ENCODE results near the gene OR52M1.
"Not testable (repeated sequence)": the region's sequence is repeated elsewhere in the genome, so short reads cannot be mapped to it uniquely, and the experiment has no call there.

Gene OR52M1, protein sequence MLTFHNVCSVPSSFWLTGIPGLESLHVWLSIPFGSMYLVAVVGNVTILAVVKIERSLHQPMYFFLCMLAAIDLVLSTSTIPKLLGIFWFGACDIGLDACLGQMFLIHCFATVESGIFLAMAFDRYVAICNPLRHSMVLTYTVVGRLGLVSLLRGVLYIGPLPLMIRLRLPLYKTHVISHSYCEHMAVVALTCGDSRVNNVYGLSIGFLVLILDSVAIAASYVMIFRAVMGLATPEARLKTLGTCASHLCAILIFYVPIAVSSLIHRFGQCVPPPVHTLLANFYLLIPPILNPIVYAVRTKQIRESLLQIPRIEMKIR

DNA sequence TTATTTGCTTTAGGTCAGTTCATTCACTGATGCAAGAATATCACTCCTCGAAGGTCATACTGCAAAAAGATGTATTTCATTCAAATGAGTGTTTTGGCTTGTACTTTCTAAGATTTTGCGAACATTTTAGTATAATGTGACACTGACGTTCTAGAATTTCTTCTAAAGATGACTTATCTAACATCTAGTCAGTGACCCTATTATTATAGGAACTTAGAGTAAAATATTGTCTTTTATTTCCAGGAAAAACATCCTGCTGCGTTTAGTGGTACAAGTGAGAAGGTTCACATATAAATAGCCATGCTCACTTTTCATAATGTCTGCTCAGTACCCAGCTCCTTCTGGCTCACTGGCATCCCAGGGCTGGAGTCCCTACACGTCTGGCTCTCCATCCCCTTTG lies at the start of gene OR52M1:
Gene OR52M1 (plus strand): TSS at position 301 of the 400 bp plus-strand sequence. CDS start 0 bp downstream, at position 301.
- H3K36me3 Mint-ChIP-seq, result no peaks in the 10 kb centered on the region
- H3K4me3 Mint-ChIP-seq, result no peak within 1 kb of the TSS
- H3K27ac Mint-ChIP-seq, result no peak within 1 kb of the TSS
- H3K27me3 Mint-ChIP-seq, result no peaks in the 10 kb centered on the region
- no peak for DNase-seq
- CTCF ChIA-PET, result interaction anchor here (10.4 kb wide), 1 partner anchor 360 kb away, joined by 124 read pairs; no protein-coding TSS in a partner anchor
- no peaks in the 10 kb centered on the region for H3K4me1 Mint-ChIP-seq
- no peaks in the 10 kb centered on the region for H3K9me3 Mint-ChIP-seq

DNA sequence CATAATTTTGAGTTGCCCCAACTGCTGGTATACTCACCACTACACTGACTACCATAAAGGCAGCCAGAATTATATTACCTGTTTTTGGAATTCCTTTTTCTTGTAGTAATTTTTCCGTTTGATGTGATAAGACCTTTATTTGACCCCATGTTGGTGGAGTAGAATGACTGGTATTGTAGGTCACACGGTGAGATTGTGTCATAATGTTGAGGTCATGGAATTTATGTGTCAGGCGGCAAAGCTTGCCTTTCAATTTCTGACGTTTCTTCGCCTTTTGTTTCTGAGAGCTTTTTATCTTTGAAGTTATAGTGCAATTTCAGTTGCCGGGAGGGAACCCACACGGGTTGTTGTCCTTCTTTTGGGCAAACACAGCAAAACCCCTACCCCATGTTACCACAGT lies 49.5 kb upstream of the OR52M1 start:
- Mint-ChIP-seq H3K27me3 (peaks cover 3% of the 10 kb centered on the region), H3K4me3 (no peak overlapping the region), H3K9me3 (no peaks in the 10 kb centered on the region), H3K4me1 (peaks cover 4% of the 10 kb centered on the region), H3K27ac (no peak overlapping the region), H3K36me3 (no peaks in the 10 kb centered on the region)
- no peak for DNase-seq
- CTCF ChIA-PET, result interaction anchor here (1.6 to 7.1 kb wide), 2 partner anchors 46 to 310 kb away, joined by 3 to 107 read pairs; no protein-coding TSS in a partner anchor

DNA sequence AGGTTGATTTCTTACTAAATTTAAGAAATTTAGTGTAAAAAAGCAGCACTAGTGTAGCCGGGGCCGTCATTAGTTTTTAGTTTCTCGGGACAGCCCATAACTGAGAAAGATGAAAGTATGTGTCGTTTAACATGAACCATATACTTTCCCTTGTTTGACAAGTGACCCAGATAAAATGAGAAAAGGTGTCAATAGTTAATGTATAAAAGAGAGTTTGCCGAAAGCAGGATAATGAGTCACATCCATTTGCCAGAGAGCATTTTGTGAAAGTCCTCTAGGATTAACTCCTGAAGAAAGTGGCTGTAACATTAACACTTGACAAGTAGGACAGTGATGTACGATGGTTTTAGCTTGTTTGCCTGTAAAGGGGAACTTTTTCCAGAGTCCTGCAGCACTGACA lies 49.0 kb upstream of the OR52M1 start:
- Mint-ChIP-seq H3K4me3 (no peak overlapping the region), H3K27me3 (peaks cover 3% of the 10 kb centered on the region), H3K27ac (no peak overlapping the region), H3K4me1 (peaks cover 4% of the 10 kb centered on the region), H3K9me3 (no peaks in the 10 kb centered on the region), H3K36me3 (no peaks in the 10 kb centered on the region)
- CTCF ChIA-PET, result interaction anchor here (7.1 kb wide), 1 partner anchor 311 kb away, joined by 107 read pairs; no protein-coding TSS in a partner anchor
- no peak for DNase-seq

DNA sequence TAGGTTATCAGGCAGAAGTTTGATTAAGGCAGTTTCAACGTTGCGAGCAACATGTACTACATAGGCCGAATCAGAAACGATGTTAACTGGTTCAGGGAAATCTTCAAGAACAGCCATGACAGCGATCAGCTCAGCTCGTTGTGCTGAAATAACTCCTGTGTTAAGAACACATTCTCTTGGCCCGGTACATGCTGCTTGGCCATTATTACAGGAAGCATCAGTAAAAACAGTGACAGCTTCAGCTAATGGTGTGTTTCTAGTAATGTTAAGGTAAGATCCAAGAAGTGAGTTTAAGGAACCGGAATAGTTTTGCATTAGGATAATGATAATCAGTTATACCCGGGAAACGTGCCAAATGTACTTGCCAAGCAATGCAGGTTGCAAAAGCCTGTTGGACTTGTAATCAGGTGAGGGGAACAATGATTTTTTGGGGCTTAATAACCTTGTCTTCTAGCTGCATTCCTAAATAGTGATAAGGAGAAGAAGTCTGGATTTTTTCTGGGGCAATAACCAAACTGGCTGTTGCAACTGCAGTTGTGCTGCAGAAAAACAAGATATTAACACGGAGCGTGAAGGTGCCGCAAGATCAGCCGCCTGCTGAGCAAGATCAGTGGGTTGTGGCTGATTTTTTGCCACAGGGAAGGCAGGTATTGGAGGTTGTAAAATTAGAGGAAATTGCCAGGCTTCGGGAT lies 48.3 kb upstream of the OR52M1 start:
- Mint-ChIP-seq H3K9me3 (no peaks in the 10 kb centered on the region), H3K4me1 (peaks cover 4% of the 10 kb centered on the region), H3K27ac (no peak overlapping the region), H3K4me3 (no peak overlapping the region), H3K27me3 (peaks cover 3% of the 10 kb centered on the region), H3K36me3 (no peaks in the 10 kb centered on the region)
- CTCF ChIA-PET, result interaction anchor here (7.1 kb wide), 1 partner anchor 312 kb away, joined by 107 read pairs; no protein-coding TSS in a partner anchor
- DNase-seq, result no peak

DNA sequence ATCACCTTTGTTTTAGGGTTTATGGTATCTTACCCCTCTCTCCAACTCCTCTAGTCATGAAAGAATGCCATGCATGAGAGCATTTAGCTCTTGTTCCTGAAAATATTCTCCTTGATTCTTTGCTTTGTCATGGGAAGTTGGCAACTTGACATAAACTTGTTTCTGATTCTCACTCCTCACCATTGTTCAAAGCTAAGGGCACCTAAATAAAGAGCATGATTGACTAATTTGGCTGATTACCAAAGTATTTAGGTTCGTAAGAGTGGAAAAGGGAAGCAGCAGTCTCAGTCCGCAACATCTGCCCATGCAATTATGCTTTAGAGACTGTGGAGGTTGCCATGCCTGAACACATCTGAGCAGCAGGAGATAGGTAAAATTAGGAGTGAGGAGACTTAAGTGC lies 36.1 kb upstream of the OR52M1 start:
- Mint-ChIP-seq H3K27me3 (peaks cover 5% of the 10 kb centered on the region), H3K27ac (no peak overlapping the region), H3K4me3 (no peak overlapping the region), H3K36me3 (no peaks in the 10 kb centered on the region), H3K9me3 (no peaks in the 10 kb centered on the region), H3K4me1 (no peaks in the 10 kb centered on the region)
- CTCF ChIA-PET, result interaction anchor here (1.4 to 1.6 kb wide), 2 partner anchors 16 to 323 kb away, joined by 3 to 5 read pairs; no protein-coding TSS in a partner anchor
- no peak for DNase-seq

DNA sequence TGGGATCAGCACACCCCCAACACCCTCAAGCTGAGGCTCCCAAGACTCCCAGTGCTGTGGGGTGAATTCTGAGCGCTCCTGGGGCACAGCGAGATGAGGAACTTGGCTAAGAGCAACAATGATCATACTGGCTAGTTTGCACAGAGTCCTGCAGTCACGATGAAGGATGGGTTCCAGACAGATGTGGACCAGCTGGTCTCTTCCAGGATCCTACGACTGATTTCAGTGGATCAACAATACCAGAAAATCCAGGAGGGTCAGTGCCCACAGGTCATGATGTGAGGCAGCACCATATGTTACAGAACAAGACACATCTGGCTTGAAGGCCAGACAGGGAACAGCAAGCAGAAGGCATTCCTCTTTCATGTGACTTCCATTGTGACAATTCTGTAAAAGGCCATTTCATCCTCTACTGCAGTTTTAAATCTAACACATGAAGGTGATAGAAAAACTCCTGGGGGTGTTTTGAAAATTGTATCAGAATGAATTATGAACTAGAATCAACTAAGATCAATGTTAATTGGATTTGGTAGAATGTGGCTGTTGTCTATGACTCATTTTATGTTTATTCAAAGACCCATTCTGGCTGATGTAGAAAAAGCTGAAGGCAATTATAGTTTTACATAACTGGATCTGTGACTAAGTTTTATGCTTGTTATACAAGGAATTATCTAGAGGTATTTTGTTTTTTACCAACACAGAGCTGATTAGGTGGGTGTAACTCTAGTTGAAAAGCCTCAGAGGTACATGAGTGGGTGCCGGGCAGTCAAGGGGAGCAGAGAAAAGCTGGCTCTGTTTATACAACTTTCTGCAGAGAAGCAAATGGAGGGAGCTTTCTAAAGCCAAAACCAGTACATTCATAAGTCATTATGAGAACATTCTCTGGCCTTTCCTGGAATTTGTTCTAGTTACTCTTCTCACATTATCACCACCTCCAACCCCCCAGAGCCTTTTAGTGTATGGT lies 33.4 kb upstream of the OR52M1 start:
- Mint-ChIP-seq H3K4me1 (no peaks in the 10 kb centered on the region), H3K27me3 (peaks cover 5% of the 10 kb centered on the region), H3K9me3 (no peaks in the 10 kb centered on the region), H3K36me3 (no peaks in the 10 kb centered on the region), H3K4me3 (no peak overlapping the region), H3K27ac (no peak overlapping the region)
- DNase-seq, result no peak
- CTCF ChIA-PET, result no interaction called here

DNA sequence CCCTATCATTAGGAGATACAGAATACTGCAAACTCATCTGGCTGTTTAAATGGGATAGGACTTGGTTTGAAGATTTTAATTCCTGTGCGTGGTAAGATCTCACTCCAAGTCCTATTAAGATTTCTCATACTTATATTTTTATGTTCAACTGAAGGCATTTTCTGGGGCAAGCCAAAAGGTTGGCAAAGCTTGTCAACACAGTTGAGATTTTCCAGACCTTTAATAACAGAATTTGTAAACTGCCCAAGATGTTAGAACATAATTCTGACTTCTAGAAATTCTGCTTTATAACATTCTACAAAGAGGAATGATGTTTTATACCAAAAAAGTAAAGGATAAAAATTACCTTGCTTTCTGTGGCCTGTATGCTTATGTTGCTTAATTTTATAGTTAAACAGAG lies 30.8 kb upstream of the OR52M1 start:
- Mint-ChIP-seq H3K9me3 (no peaks in the 10 kb centered on the region), H3K27me3 (peaks cover under 1% of the 10 kb centered on the region), H3K36me3 (no peaks in the 10 kb centered on the region), H3K4me3 (no peak overlapping the region), H3K27ac (no peak overlapping the region), H3K4me1 (no peaks in the 10 kb centered on the region)
- DNase-seq, result no peak
- CTCF ChIA-PET, result no interaction called here

DNA sequence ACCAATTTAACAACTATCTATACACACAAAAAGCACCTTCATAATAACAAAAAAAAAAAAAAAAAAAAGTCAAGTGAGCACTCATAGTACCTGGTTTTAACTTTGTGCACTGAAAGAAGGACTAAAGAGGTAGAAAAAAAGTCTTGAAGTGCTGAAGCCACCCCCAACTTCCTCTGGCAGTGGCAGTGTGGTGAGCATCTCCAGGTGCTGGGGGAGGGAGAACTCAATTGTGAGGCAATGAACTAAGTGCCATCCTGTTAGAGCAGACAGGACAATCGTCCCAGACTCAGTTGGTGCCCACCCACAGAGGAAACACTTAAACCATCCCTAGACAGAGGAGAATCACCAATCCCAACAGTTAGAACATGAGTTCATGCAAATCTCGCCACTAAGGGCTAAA lies 22.7 kb upstream of the OR52M1 start:
- no peak for DNase-seq
- Mint-ChIP-seq H3K4me1 (no peaks in the 10 kb centered on the region), H3K36me3 (no peaks in the 10 kb centered on the region), H3K4me3 (no peak overlapping the region), H3K9me3 (no peaks in the 10 kb centered on the region), H3K27me3 (peaks cover 16% of the 10 kb centered on the region), H3K27ac (no peak overlapping the region)
- CTCF ChIA-PET, result no interaction called here

DNA sequence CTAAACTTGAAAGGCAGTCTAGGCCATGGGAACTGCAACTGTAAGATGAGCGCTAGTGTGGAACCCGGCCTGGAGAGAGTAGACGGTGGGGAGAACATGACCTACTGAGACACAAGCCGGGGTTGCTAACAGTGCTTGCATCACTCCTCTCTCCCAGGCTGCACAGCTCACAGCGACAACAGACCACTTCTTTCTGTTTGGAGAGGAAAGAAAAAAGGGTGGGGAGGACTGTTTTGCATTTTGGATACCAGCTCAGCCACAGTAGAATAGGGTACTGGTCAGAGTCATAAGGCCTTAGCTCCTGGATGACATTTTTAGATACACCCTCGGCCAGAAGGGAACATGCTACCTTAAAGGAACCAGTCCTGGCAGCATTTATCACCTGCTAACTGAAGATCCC lies 22.2 kb upstream of the OR52M1 start:
- DNase-seq, result no peak
- Mint-ChIP-seq H3K27me3 (peaks cover 16% of the 10 kb centered on the region), H3K27ac (no peak overlapping the region), H3K4me3 (no peak overlapping the region), H3K4me1 (no peaks in the 10 kb centered on the region), H3K36me3 (no peaks in the 10 kb centered on the region), H3K9me3 (no peaks in the 10 kb centered on the region)
- CTCF ChIA-PET, result no interaction called here

DNA sequence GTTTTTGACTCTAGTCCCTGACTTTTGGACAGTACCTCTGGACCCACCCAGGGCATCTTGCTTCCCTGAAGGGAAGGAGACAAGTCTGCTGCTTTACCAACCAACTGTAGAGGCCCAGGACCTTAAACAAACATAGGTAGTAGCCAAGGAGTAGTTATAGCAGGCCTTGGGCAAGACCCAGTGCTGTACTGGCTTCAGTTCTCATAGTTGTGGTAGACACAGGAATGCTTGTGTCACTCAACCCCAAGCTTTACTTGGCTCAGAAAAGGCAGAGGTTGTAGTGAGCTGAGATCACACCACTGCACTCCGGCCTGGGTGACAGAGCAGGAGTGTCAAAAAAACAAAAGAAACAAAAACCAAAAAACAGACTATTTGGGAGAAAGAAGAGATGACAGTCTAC lies 21.3 kb upstream of the OR52M1 start:
- peaks cover 16% of the 10 kb centered on the region for H3K27me3 Mint-ChIP-seq
- H3K36me3 Mint-ChIP-seq, result no peaks in the 10 kb centered on the region
- H3K4me3 Mint-ChIP-seq, result no peak overlapping the region
- no peaks in the 10 kb centered on the region for H3K4me1 Mint-ChIP-seq
- H3K27ac Mint-ChIP-seq, result no peak overlapping the region
- CTCF ChIA-PET, result interaction anchor here (1.7 kb wide), 1 partner anchor 15 kb away, joined by 5 read pairs; no protein-coding TSS in a partner anchor
- no peaks in the 10 kb centered on the region for H3K9me3 Mint-ChIP-seq
- no peak for DNase-seq

DNA sequence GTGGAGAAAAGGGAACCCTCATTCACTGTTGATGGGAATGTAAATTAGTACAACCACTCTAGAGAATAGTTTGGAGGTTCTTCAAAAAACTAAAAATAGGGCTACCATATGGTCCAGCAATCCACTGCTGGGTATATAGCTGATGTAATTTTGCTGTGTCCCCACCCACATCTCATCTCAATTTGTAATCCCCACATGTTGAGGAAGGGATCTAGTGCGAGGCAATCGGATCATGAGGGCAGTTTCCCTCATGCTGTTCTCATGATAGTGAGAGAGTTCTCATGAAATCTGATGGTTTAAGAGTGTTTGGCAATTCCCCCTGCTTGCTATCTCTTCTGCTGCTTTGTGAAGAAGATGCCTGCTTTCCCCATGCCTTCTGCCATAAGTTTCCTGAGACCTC lies 17.1 kb upstream of the OR52M1 start:
- H3K27ac Mint-ChIP-seq, result no peak overlapping the region
- no peak for DNase-seq
- no peaks in the 10 kb centered on the region for H3K36me3 Mint-ChIP-seq
- CTCF ChIA-PET, result no interaction called here
- no peaks in the 10 kb centered on the region for H3K4me1 Mint-ChIP-seq
- H3K27me3 Mint-ChIP-seq, result peaks cover 9% of the 10 kb centered on the region
- no peaks in the 10 kb centered on the region for H3K9me3 Mint-ChIP-seq
- no peak overlapping the region for H3K4me3 Mint-ChIP-seq

DNA sequence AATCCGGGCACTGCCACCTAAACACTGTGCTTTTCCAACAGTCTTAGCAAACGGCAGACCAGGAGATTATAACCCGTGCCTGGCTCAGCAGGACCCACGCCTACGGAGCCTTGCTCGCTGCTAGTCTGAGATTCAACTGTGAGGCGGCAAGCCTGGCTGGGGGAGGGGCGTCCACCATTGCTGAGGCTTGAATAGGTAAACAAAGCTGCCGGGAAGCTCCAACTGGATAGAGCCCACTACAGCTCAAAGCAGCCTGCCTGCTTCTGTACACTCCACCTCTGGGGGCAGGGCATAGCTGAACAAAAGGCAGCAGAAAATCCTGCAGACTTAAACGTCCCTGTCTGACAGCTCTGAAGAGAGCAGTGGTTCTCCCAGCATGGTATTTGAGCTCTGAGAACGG lies 13.3 kb upstream of the OR52M1 start:
- H3K27me3 Mint-ChIP-seq, H3K4me1 Mint-ChIP-seq, H3K36me3 Mint-ChIP-seq, H3K9me3 Mint-ChIP-seq, H3K4me3 Mint-ChIP-seq, CTCF ChIA-PET, H3K27ac Mint-ChIP-seq, DNase-seq: not testable (repeated sequence)

DNA sequence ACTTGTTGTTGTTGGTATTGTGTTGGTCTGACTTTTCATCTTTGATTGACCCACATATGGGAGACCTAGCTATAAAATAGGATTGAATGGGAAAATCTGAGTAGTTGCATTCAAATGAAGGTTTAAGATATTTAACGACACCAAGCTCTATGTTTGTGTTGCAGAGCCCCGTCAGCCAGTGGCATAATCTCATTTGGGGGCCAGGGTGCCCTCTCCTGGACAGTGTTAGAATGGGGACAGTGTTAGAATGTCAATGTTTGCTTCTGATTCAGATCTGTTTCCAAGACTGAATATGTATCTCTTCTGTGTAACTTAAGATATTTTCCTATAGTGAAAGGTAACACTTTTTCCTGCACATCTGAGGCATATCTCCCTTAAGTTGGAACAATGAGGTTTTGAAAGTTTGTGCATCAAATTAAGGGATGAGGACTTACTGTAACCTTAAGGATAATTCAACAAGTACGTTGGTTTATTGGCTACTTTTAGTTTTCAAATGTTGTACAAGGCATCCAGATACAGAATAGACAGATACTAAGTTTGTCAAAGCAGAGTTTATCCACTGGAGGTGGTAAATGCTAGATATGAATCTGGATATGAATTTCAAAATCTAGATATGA lies 5.3 kb upstream of the OR52M1 start:
- DNase-seq, result peak; percentile 64
- H3K4me3 Mint-ChIP-seq, result no peak overlapping the region
- CTCF ChIA-PET, result interaction anchor here (0.6 to 10.4 kb wide), 6 partner anchors 15 to 355 kb away, joined by 3 to 124 read pairs (median 5); no protein-coding TSS in a partner anchor
- no peaks in the 10 kb centered on the region for H3K27me3 Mint-ChIP-seq
- no peaks in the 10 kb centered on the region for H3K9me3 Mint-ChIP-seq
- H3K36me3 Mint-ChIP-seq, result no peaks in the 10 kb centered on the region
- H3K27ac Mint-ChIP-seq, result no peak overlapping the region
- H3K4me1 Mint-ChIP-seq, result no peaks in the 10 kb centered on the region
